Mesendoderm (in vitro differentiated cells): ENCODE measurements around the gene RNU1-2.
"Not testable (repeated sequence)": the region's sequence is repeated elsewhere in the genome, so short reads cannot be mapped to it uniquely, and the experiment has no call there.

Experiments
- DNase-seq: peaks from one replicate; pipeline ENCODE4 v3.0.0; 2013
- H2AK5ac ChIP-seq: 2 replicates; pipeline ENCODE4 v1.6.1; 2013; ENCODE audit warnings: low read length, inconsistent platforms
- H2BK120ac ChIP-seq: 2 replicates; pipeline ENCODE4 v1.6.1; 2013; ENCODE audit warnings: low read depth, mild to moderate bottlenecking, low read length, moderate library complexity, mixed read lengths
- H2BK15ac ChIP-seq: replicated peaks from 2 replicates; pipeline ENCODE4 v1.6.1; 2013; ENCODE audit warnings: low read depth, mild to moderate bottlenecking, moderate library complexity
- H2BK5ac ChIP-seq: 2 replicates; pipeline ENCODE4 v1.6.1; 2013; ENCODE audit warnings: low read length, inconsistent platforms
- H3K18ac ChIP-seq: 2 replicates; pipeline ENCODE4 v1.6.1; 2013; ENCODE audit warnings: mild to moderate bottlenecking, low read length, mixed read lengths
- H3K23ac ChIP-seq: one replicate; pipeline ENCODE4 v1.6.1; 2013; ENCODE audit warnings: low read length
- H3K27ac ChIP-seq: 2 replicates; pipeline ENCODE4 v1.5.1; 2013; ENCODE audit warnings: low read depth, mild to moderate bottlenecking, inconsistent platforms, low read length, moderate library complexity
- H3K27me3 ChIP-seq: 2 replicates; pipeline ENCODE4 v1.6.1; 2013; ENCODE audit warnings: low read length, control low read depth, mild to moderate bottlenecking, inconsistent platforms; ENCODE audit not compliant: insufficient read depth, poor library complexity
- H3K36me3 ChIP-seq: 2 replicates; pipeline ENCODE4 v1.6.1; 2013; ENCODE audit warnings: low read length, inconsistent platforms; ENCODE audit not compliant: control insufficient read depth, insufficient read depth
- H3K4ac ChIP-seq: one replicate; pipeline ENCODE4 v1.6.1; 2013; ENCODE audit warnings: low read depth, mild to moderate bottlenecking, low read length, moderate library complexity
- H3K4me1 ChIP-seq: 2 replicates; pipeline ENCODE4 v1.6.1; 2013; ENCODE audit warnings: low read depth, low read length, inconsistent platforms; ENCODE audit not compliant: control insufficient read depth
- H3K4me2 ChIP-seq: 2 replicates; pipeline ENCODE4 v1.6.1; 2013; ENCODE audit warnings: low read length
- H3K4me3 ChIP-seq: 2 replicates; pipeline ENCODE4 v1.5.1; 2013; ENCODE audit warnings: mild to moderate bottlenecking, low read length
- H3K56ac ChIP-seq: one replicate; pipeline ENCODE4 v1.6.1; 2013; ENCODE audit warnings: low read length
- H3K79me1 ChIP-seq: 2 replicates; pipeline ENCODE4 v1.6.1; 2013; ENCODE audit warnings: low read length, inconsistent platforms
- H3K79me2 ChIP-seq: 2 replicates; pipeline ENCODE4 v1.6.1; 2013; ENCODE audit warnings: mild to moderate bottlenecking, low read length; ENCODE audit not compliant: control insufficient read depth, insufficient read depth
- H3K9ac ChIP-seq: 2 replicates; pipeline ENCODE4 v1.6.1; 2013; ENCODE audit warnings: low read length, inconsistent platforms
- H4K5ac ChIP-seq: one replicate; pipeline ENCODE4 v1.6.1; 2013; ENCODE audit warnings: low read length
- H4K8ac ChIP-seq: one replicate; pipeline ENCODE4 v1.6.1; 2013; ENCODE audit warnings: low read depth, mild to moderate bottlenecking, control low read depth, low read length, moderate library complexity
- WGBS: extraction: QIAGEN DNeasy Blood & Tissue Kit; methylation state at CpG from one replicate; pipeline ENCODE4 v1.1.7; 2013; ENCODE audit warnings: low lambda C conversion rate, missing lambda C conversion rate; ENCODE audit not compliant: insufficient coverage; ENCODE audit errors: extremely low coverage; 5-methylcytosine and 5-hydroxymethylcytosine counted together

The RNU1-2 gene

DNA sequence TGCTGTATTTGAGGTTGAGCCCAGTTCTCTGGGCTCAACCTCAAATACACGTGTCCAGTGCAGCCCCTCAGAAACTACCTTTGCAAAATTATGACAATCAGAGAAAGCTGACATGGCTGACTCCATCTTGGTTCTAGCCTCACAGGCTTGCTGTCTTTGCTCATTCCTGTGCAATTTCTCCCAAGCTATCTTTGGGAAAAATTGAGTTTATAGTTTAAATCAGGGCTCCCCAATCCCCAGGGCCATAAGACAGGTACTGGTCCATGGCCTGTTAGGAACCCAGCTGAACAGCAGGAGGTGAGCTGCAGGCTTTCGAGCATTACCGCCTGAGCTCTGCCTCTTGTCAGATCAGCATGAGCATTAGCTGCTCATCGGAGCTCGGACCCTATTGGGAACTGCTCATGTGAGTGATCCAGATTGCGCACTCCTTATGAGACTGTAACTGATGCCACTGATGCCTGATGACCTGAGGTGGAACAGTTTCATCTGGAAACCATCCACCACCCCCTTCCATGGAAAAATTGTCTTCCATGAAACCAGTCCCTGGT lies 2.7 kb upstream of the RNU1-2 start:
- H3K79me2 ChIP-seq, H3K18ac ChIP-seq, H3K36me3 ChIP-seq, H3K4me2 ChIP-seq, H3K56ac ChIP-seq, H2AK5ac ChIP-seq, H4K8ac ChIP-seq, H3K9ac ChIP-seq, H2BK120ac ChIP-seq, H3K79me1 ChIP-seq, H3K27ac ChIP-seq, H2BK15ac ChIP-seq, H3K4me1 ChIP-seq, H3K23ac ChIP-seq, H3K27me3 ChIP-seq, H3K4ac ChIP-seq, H2BK5ac ChIP-seq, H4K5ac ChIP-seq, H3K4me3 ChIP-seq, DNase-seq: not testable (repeated sequence)
- no CpG with 5 or more reads among the region's 6 CpGs for WGBS

DNA sequence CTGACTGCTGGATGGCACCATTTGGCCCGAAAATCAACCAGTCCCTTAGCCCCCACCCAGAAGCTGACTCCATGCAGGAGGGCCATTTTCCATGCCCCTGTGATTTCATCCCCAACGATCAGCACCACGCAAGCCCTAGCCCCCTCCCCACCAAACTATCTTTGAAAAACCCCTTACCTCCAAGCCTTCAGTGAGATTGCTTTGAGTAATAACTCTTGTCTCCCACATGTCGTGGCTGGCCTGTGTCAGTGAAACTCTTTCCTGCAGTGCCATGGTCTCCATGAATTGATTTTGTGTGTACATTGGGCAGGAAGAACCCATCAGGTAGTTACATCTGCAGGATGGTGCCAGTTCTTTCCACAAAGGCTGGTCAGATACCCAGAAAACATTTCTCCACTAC lies 2.0 kb upstream of the RNU1-2 start:
- H3K9ac ChIP-seq, H4K5ac ChIP-seq, H4K8ac ChIP-seq, H2BK15ac ChIP-seq, H2BK120ac ChIP-seq, H2BK5ac ChIP-seq, H3K23ac ChIP-seq, H3K4me2 ChIP-seq, H2AK5ac ChIP-seq, H3K18ac ChIP-seq, H3K27me3 ChIP-seq, H3K4ac ChIP-seq, H3K4me3 ChIP-seq, H3K79me2 ChIP-seq, H3K27ac ChIP-seq, H3K36me3 ChIP-seq, H3K4me1 ChIP-seq, H3K79me1 ChIP-seq, DNase-seq: not testable (repeated sequence)
- H3K56ac ChIP-seq = peak overlapping the region; percentile 42
- WGBS = no CpG with 5 or more reads among the region's 4 CpGs

DNA sequence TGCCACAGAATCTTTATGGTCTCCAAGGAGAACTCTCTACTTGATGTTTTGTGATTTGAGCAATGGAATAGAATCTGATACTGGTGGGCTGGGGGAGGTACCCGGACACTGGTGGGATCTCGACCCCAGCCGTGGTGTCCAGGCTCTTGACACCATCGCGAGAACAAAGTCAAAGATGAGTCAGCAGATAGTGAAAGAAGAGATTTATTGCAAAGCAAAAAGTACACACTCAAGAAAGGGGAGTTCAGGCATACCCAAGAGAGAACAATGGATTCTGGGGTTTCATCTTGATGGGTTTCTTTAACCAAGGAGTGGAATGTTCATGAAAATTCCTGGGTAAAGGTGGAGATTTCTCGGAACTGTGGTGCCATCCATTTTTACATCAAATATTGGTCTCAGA lies 1.4 kb upstream of the RNU1-2 start:
- not testable (repeated sequence) for H3K27ac ChIP-seq, H3K4ac ChIP-seq, H3K36me3 ChIP-seq, H3K79me2 ChIP-seq, H3K56ac ChIP-seq, H4K5ac ChIP-seq, H3K27me3 ChIP-seq, H3K79me1 ChIP-seq, H3K4me2 ChIP-seq, H3K18ac ChIP-seq, H2AK5ac ChIP-seq, H2BK5ac ChIP-seq, H4K8ac ChIP-seq, H3K9ac ChIP-seq, DNase-seq, H3K23ac ChIP-seq, H2BK120ac ChIP-seq, H3K4me3 ChIP-seq, H2BK15ac ChIP-seq, H3K4me1 ChIP-seq
- WGBS = no CpG with 5 or more reads among the region's 6 CpGs

DNA sequence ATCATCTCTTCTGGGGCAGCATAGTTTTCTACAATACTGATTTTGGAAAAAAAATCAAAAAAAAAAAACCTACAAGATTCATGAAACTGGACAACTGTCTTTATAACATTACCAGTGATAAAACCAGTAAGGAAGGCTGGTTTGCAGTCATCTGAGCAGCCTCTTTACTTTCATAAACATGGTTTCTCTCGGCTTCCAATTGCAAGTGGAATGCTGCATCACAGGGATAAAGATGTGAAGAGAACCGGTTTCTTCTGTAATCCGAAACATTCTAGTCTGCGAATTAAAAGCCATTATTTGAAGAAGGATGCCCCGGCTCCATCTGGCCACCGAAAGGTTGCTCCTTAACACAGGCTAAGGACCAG lies 565 bp upstream of the RNU1-2 start:
- not testable (repeated sequence) for H2BK5ac ChIP-seq, H3K4ac ChIP-seq, H4K5ac ChIP-seq, H2BK15ac ChIP-seq, H3K4me1 ChIP-seq, H3K27me3 ChIP-seq, H3K18ac ChIP-seq, H2BK120ac ChIP-seq, H3K4me3 ChIP-seq, H3K79me2 ChIP-seq, H3K23ac ChIP-seq, H3K4me2 ChIP-seq, H3K79me1 ChIP-seq, H3K27ac ChIP-seq, DNase-seq, H3K36me3 ChIP-seq, H2AK5ac ChIP-seq, H4K8ac ChIP-seq
- H3K9ac ChIP-seq = peak overlapping the region; percentile 47
- WGBS = no CpG with 5 or more reads among the region's 6 CpGs
- peak overlapping the region; percentile 49 for H3K56ac ChIP-seq

DNA sequence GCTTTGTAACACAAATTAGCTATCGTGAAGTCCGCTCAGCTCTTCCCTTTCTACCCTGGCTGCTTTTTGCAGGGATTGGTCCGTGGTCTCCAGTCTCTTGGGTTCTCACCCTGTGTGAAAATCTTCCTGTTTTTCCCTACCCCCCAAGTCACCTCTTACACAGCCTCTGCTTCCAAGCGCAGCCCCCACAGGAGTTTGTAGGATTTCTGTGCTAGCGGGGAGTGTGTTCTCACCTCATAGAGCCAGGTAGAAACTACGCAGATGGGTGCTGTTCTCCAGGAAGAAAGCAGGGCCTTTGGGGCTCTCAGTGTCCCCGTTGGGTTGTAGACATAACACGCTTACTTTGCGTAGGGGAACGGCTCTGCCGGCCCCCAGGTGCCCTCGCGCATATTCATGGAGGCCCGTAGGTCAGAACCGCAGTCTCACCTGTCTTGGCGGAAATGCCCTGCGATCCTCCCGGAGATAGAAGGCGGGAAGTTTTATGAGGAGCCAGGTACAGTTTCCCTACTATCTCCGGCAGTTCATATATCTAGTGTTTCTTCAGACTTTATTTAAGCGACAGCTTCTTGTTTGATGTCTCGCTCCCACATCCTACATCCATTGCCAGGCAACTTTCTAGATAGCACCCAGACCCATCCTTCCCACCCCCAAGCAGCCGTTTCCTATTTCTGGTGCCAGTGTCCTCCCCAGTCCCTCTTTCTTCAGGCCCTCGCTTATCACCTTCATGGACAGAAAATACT lies 706 bp downstream of the RNU1-2 start:
- not testable (repeated sequence) for H3K23ac ChIP-seq, H4K5ac ChIP-seq, H2BK5ac ChIP-seq, H2BK120ac ChIP-seq, H3K4me1 ChIP-seq, H2AK5ac ChIP-seq, H3K79me2 ChIP-seq, H3K4me3 ChIP-seq, H3K27me3 ChIP-seq, H3K36me3 ChIP-seq, H3K79me1 ChIP-seq, H2BK15ac ChIP-seq
- H3K27ac ChIP-seq = peak overlapping the region; percentile 76
- peak overlapping the region; percentile 51 for H3K18ac ChIP-seq
- peak; percentile 96 for DNase-seq
- H4K8ac ChIP-seq = peak overlapping the region; percentile 13
- WGBS = no CpG with 5 or more reads among the region's 24 CpGs
- H3K4ac ChIP-seq = peak overlapping the region; percentile 4
- peak overlapping the region; percentile 37 for H3K9ac ChIP-seq
- H3K56ac ChIP-seq = peak overlapping the region; percentile 74
- H3K4me2 ChIP-seq = peak overlapping the region; percentile 45

DNA sequence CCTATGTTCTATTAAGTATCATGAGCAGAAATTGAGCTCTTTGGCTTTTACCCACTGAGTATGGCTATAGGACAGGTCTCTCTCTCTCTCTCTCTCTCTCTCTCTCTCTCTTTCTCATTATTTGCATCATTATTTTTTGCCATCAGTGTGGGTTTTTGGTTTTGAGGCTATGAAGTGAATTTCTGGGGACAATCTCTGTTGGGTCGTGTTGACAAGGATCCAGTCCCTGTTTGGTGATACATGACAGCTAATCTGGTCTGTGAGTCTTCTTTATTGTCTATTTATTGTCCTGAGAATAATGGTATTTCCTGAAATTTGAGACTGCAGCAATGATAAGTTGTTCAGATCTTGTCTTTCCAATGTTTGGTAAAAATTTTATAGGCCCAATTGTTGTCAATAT lies 1.9 kb downstream of the RNU1-2 start:
- not testable (repeated sequence) for H2BK15ac ChIP-seq, H2BK120ac ChIP-seq, H3K4me1 ChIP-seq, H3K9ac ChIP-seq, H4K5ac ChIP-seq, H3K4me3 ChIP-seq, H3K4me2 ChIP-seq, DNase-seq, H3K23ac ChIP-seq, H3K56ac ChIP-seq, H3K79me1 ChIP-seq, H2AK5ac ChIP-seq, H4K8ac ChIP-seq, H3K18ac ChIP-seq, H2BK5ac ChIP-seq, H3K4ac ChIP-seq, H3K27me3 ChIP-seq, H3K27ac ChIP-seq, H3K36me3 ChIP-seq, H3K79me2 ChIP-seq
- WGBS = no CpG with 5 or more reads among the region's 1 CpG
